ENCODE data around the gene TBC1D1. TPM values are rescaled to one million over a fixed set of nuclear protein-coding genes. Genes with fewer than 3 reads are reported as not detected.

TBC1D1 gene
- total RNA-seq, 1 donor from 2014 or later = 54.5 TPM

- no peak overlapping the region for H3K4me3 Mint-ChIP-seq (ENCODE audit: unreplicated experiment)
- H3K4me1 Mint-ChIP-seq (ENCODE audit: low read depth, unreplicated experiment) = peaks cover 19% of the 10 kb centered on the region
- Histone ChIP-seq H3K4me3 (ENCODE audit: insufficient read depth, low read depth, low read length) (no peak overlapping the region), H3K4me1 (ENCODE audit: insufficient read depth, low read length) (peaks cover 16% of the 10 kb centered on the region), H3K9ac (ENCODE audit: low read length) (peak overlapping the region; percentile 51), H3K27me3 (ENCODE audit: insufficient read depth, low read length) (no peaks in the 10 kb centered on the region), H3K79me2 (ENCODE audit: insufficient read depth, low read length) (no peaks in the 10 kb centered on the region), H4K20me1 (ENCODE audit: insufficient read depth, low read length) (no peaks in the 10 kb centered on the region), H3K36me3 (ENCODE audit: insufficient read depth, low read length) (no peaks in the 10 kb centered on the region), H3K4me2 (ENCODE audit: low read length) (peak overlapping the region; percentile 31), H3K27ac (ENCODE audit: low read depth, low read length) (peak overlapping the region; percentile 60), H2AFZ (ENCODE audit: low read depth, low read length) (no peak overlapping the region), H3K9me3 (ENCODE audit: insufficient read depth, low read depth, low read length) (no peaks in the 10 kb centered on the region)
- H3K27me3 Mint-ChIP-seq (ENCODE audit: low read depth, unreplicated experiment) = no peaks in the 10 kb centered on the region
- H3K9me3 Mint-ChIP-seq (ENCODE audit: unreplicated experiment) = no peaks in the 10 kb centered on the region
- peak overlapping the region; percentile 7 for H3K27ac Mint-ChIP-seq (ENCODE audit: unreplicated experiment)
- no peaks in the 10 kb centered on the region for H3K36me3 Mint-ChIP-seq (ENCODE audit: low read depth, unreplicated experiment)
- TF ChIP-seq EZH2 (IDR thresholded peaks at IDR 0.05; ENCODE audit: insufficient read depth, low read length) (no peak), CTCF (IDR thresholded peaks at IDR 0.05; ENCODE audit: insufficient read depth, low read depth, low read length) (peak; percentile 89)
- FAIRE-seq = no peak
- peak; percentile 80 for DNase-seq (ENCODE audit: low read depth)
These were observed 288.9 kb downstream of the TBC1D1 start for GRCh38 chr4:38179690-38180377.

GRCh38 chr4:38180456-38180855 lies 289.6 kb downstream of the TBC1D1 start:
- H3K4me1 Mint-ChIP-seq (ENCODE audit: low read depth, unreplicated experiment) = peaks cover 19% of the 10 kb centered on the region
- Histone ChIP-seq H3K4me2 (ENCODE audit: low read length) (peak overlapping the region; percentile 31), H3K9ac (ENCODE audit: low read length) (no peak overlapping the region), H3K4me1 (ENCODE audit: insufficient read depth, low read length) (peaks cover 12% of the 10 kb centered on the region), H3K4me3 (ENCODE audit: insufficient read depth, low read depth, low read length) (no peak overlapping the region), H3K79me2 (ENCODE audit: insufficient read depth, low read length) (no peaks in the 10 kb centered on the region), H4K20me1 (ENCODE audit: insufficient read depth, low read length) (no peaks in the 10 kb centered on the region), H3K36me3 (ENCODE audit: insufficient read depth, low read length) (no peaks in the 10 kb centered on the region), H2AFZ (ENCODE audit: low read depth, low read length) (no peak overlapping the region), H3K27ac (ENCODE audit: low read depth, low read length) (no peak overlapping the region), H3K9me3 (ENCODE audit: insufficient read depth, low read depth, low read length) (no peaks in the 10 kb centered on the region), H3K27me3 (ENCODE audit: insufficient read depth, low read length) (no peaks in the 10 kb centered on the region)
- peak overlapping the region; percentile 2 for H3K27ac Mint-ChIP-seq (ENCODE audit: unreplicated experiment)
- H3K4me3 Mint-ChIP-seq (ENCODE audit: unreplicated experiment) = no peak overlapping the region
- no peaks in the 10 kb centered on the region for H3K27me3 Mint-ChIP-seq (ENCODE audit: low read depth, unreplicated experiment)
- TF ChIP-seq EZH2 (IDR thresholded peaks at IDR 0.05; ENCODE audit: insufficient read depth, low read length) (no peak), CTCF (IDR thresholded peaks at IDR 0.05; ENCODE audit: insufficient read depth, low read depth, low read length) (no peak)
- no peaks in the 10 kb centered on the region for H3K36me3 Mint-ChIP-seq (ENCODE audit: low read depth, unreplicated experiment)
- FAIRE-seq (no peak), DNase-seq (ENCODE audit: low read depth) (no peak)
- H3K9me3 Mint-ChIP-seq (ENCODE audit: unreplicated experiment) = no peaks in the 10 kb centered on the region

GRCh38 chr4:38181286-38181685 lies 290.4 kb downstream of the TBC1D1 start:
- no peak overlapping the region for H2AFZ ChIP-seq (ENCODE audit: low read depth, low read length)
- FAIRE-seq = no peak
- no peak overlapping the region for H3K4me2 ChIP-seq (ENCODE audit: low read length)
- H3K4me3 ChIP-seq (ENCODE audit: insufficient read depth, low read depth, low read length) = no peak overlapping the region
- Mint-ChIP-seq H3K9me3 (ENCODE audit: unreplicated experiment) (no peaks in the 10 kb centered on the region), H3K4me3 (ENCODE audit: unreplicated experiment) (no peak overlapping the region), H3K4me1 (ENCODE audit: low read depth, unreplicated experiment) (peaks cover 19% of the 10 kb centered on the region), H3K27me3 (ENCODE audit: low read depth, unreplicated experiment) (no peaks in the 10 kb centered on the region), H3K36me3 (ENCODE audit: low read depth, unreplicated experiment) (no peaks in the 10 kb centered on the region), H3K27ac (ENCODE audit: unreplicated experiment) (no peak overlapping the region)
- H4K20me1 ChIP-seq (ENCODE audit: insufficient read depth, low read length) = no peaks in the 10 kb centered on the region
- no peak for TF ChIP-seq EZH2 (IDR thresholded peaks at IDR 0.05; ENCODE audit: insufficient read depth, low read length)
- TF ChIP-seq CTCF (IDR thresholded peaks at IDR 0.05; ENCODE audit: insufficient read depth, low read depth, low read length) = no peak
- H3K27me3 ChIP-seq (ENCODE audit: insufficient read depth, low read length) = no peaks in the 10 kb centered on the region
- H3K36me3 ChIP-seq (ENCODE audit: insufficient read depth, low read length) = no peaks in the 10 kb centered on the region
- no peaks in the 10 kb centered on the region for H3K9me3 ChIP-seq (ENCODE audit: insufficient read depth, low read depth, low read length)
- H3K79me2 ChIP-seq (ENCODE audit: insufficient read depth, low read length) = no peaks in the 10 kb centered on the region
- H3K9ac ChIP-seq (ENCODE audit: low read length) = no peak overlapping the region
- H3K4me1 ChIP-seq (ENCODE audit: insufficient read depth, low read length) = peaks cover 12% of the 10 kb centered on the region
- no peak overlapping the region for H3K27ac ChIP-seq (ENCODE audit: low read depth, low read length)
- no peak for DNase-seq (ENCODE audit: low read depth)

All from astrocyte (in vitro differentiated cells and primary cell).